Brain microvascular endothelial cell (primary cell): Measurements from ENCODE around the gene USP6NL.

Experiments used
- DNase-seq: peaks from one replicate; pipeline ENCODE4 v3.0.0-alpha.2; 2020
- H3K27ac ChIP-seq: fragments of 250-450 bp; sonication (Bioruptor Pico); 2 replicates; pipeline ENCODE4 v1.5.1; 2020; ENCODE audit warnings: mild to moderate bottlenecking, moderate library complexity
- H3K27me3 ChIP-seq: fragments of 250-450 bp; sonication (Bioruptor Pico); replicated peaks from 2 replicates; pipeline ENCODE4 v1.5.1; 2020; ENCODE audit warnings: mild to moderate bottlenecking
- H3K36me3 ChIP-seq: fragments of 250-450 bp; sonication (Bioruptor Pico); replicated peaks from 2 replicates; pipeline ENCODE4 v1.5.1; 2020; ENCODE audit warnings: mild to moderate bottlenecking
- H3K4me3 ChIP-seq: 2 replicates; pipeline ENCODE4 v1.5.1; 2011; ENCODE audit warnings: low read depth, mild to moderate bottlenecking, control low read depth, low read length, moderate library complexity
- CTCF ChIP-seq: IDR thresholded peaks from 2 replicates; pipeline ENCODE4 v1.5.1; 2011; ENCODE audit warnings: low read depth, mild to moderate bottlenecking, moderate library complexity, low read length, control low read depth, inconsistent platforms; ENCODE audit errors: missing control alignments
- in situ Hi-C: cut with HindIII; loops from 2 replicates; pipeline ENCODE4 v1.10.0; 2017; ENCODE audit warnings: low sequenced_read_pairs, low pct_ligation_motif_present

Gene USP6NL

GRCh38 chr10:11594589-11595394 lies 16.7 kb downstream of the USP6NL start:
- H3K27ac ChIP-seq: no peak overlapping the region
- no peaks in the 10 kb centered on the region for H3K27me3 ChIP-seq
- no peak for DNase-seq
- in situ Hi-C loops: no loop called here
- no peak overlapping the region for H3K4me3 ChIP-seq
- no peaks in the 10 kb centered on the region for H3K36me3 ChIP-seq
- TF ChIP-seq CTCF: no peak

- H3K4me3 ChIP-seq: no peak overlapping the region
- TF ChIP-seq CTCF: no peak
- no peaks in the 10 kb centered on the region for H3K36me3 ChIP-seq
- in situ Hi-C loops: no loop called here
- no peak overlapping the region for H3K27ac ChIP-seq
- no peak for DNase-seq
- no peaks in the 10 kb centered on the region for H3K27me3 ChIP-seq
Observed at GRCh38 chr10:11593612-11594011, 17.8 kb downstream of the USP6NL start.

- Histone ChIP-seq H3K27ac (no peak overlapping the region), H3K4me3 (no peak overlapping the region), H3K27me3 (no peaks in the 10 kb centered on the region), H3K36me3 (no peaks in the 10 kb centered on the region)
- DNase-seq: no peak
- no peak for TF ChIP-seq CTCF
- in situ Hi-C loops: no loop called here
Observed at GRCh38 chr10:11589738-11590137, 21.7 kb downstream of the USP6NL start.

- no peak for TF ChIP-seq CTCF
- H3K36me3 ChIP-seq: no peaks in the 10 kb centered on the region
- no peak overlapping the region for H3K27ac ChIP-seq
- in situ Hi-C loops: no loop called here
- H3K4me3 ChIP-seq: no peak overlapping the region
- H3K27me3 ChIP-seq: no peaks in the 10 kb centered on the region
- no peak for DNase-seq
Observed at GRCh38 chr10:11588873-11589574, 22.4 kb downstream of the USP6NL start.

- Histone ChIP-seq H3K27me3 (no peaks in the 10 kb centered on the region), H3K4me3 (no peak overlapping the region), H3K36me3 (no peaks in the 10 kb centered on the region), H3K27ac (no peak overlapping the region)
- TF ChIP-seq CTCF: no peak
- DNase-seq: no peak
- in situ Hi-C loops: no loop called here
Observed at GRCh38 chr10:11587722-11588259, 23.7 kb downstream of the USP6NL start.
